Measurements from ENCODE around the gene CENPV. TPM values are rescaled to one million over a fixed set of nuclear protein-coding genes. Genes with fewer than 3 reads are reported as not detected.

CENPV gene
- total and polyA plus RNA-seq, 2 of the 13 experiments (the other 11 are each of a cell fraction or from before 2014, with no cell fraction given): 193 to 292 TPM

- Histone ChIP-seq H3K9me3 (ENCODE audit: low read length) (no peaks in the 10 kb centered on the region), H2AFZ (ENCODE audit: low read length) (no peak overlapping the region), H3K79me2 (ENCODE audit: insufficient read depth, low read length) (peaks cover 26% of the 10 kb centered on the region), H3K4me2 (ENCODE audit: low read depth, low read length) (no peak overlapping the region), H3K4me1 (ENCODE audit: insufficient read depth, low read length) (peaks cover 29% of the 10 kb centered on the region), H4K20me1 (ENCODE audit: insufficient read depth, low read length) (peaks cover 11% of the 10 kb centered on the region), H3K4me3 (replicated peaks in 1 of 3; ENCODE audit: insufficient read depth in 1 of 3, low read depth in 2 of 3, low read length in 3 of 3) (no peak overlapping the region), H3K27ac (ENCODE audit: extremely low read length, insufficient read depth, low read length) (no peak overlapping the region), H3K9ac (ENCODE audit: insufficient read depth, low read depth, low read length) (no peak overlapping the region), H3K36me3 (replicated peaks in 1 of 2; ENCODE audit: control insufficient read depth in 1 of 2, insufficient read depth in 2 of 2, low read length in 2 of 2) (peaks cover 21 to 45% of the 10 kb centered on the region in 2 experiments), H3K27me3 (ENCODE audit: control insufficient read depth in 1 of 2, insufficient read depth in 2 of 2, low read length in 2 of 2) (no peaks in the 10 kb centered on the region)
- TF ChIP-seq ZNF557 (CRISPR knock-in tag; IDR thresholded peaks at IDR 0.05) (no peak), ZMYM3 (CRISPR knock-in tag; IDR thresholded peaks at IDR 0.05) (0 out of 2 replicates have a peak, but pooled peaks have one; percentile 14), POLR2AphosphoS5 (IDR thresholded peaks at IDR 0.05; ENCODE audit: low read depth, low read length) (peak; percentile 4; the same call in 1 of the 2 replicates), ZNF777 (CRISPR knock-in tag; IDR thresholded peaks at IDR 0.05) (no peak), GZF1 (CRISPR knock-in tag; IDR thresholded peaks at IDR 0.05) (no peak), POLR2G (IDR thresholded peaks at IDR 0.05; ENCODE audit: low read depth, low read length) (peak; percentile 63), SALL1 (CRISPR knock-in tag; IDR thresholded peaks at IDR 0.05) (peak; percentile 9; the same call in 1 of the 2 replicates), ZBED4 (CRISPR knock-in tag; IDR thresholded peaks at IDR 0.05; ENCODE audit: borderline replicate concordance) (no peak), ZNF121 (CRISPR knock-in tag; IDR thresholded peaks at IDR 0.05) (peak; percentile 7; the same call in 1 of the 2 replicates), RBM22 (optimal IDR thresholded peaks at IDR 0.05; ENCODE audit: low read length) (peak; percentile 32), RBFOX2 (IDR thresholded peaks at IDR 0.05; ENCODE audit: low read depth, low read length) (0 out of 2 replicates have a peak, but pooled peaks have one; percentile 10), AGO2 (optimal IDR thresholded peaks at IDR 0.05; ENCODE audit: low read depth, low read length) (peak; percentile 3)
- POLR2A ChIA-PET: interaction anchor here (1.5 to 7.3 kb wide), 2 partner anchors 44 to 59 kb away, joined by 4 to 68 read pairs; no protein-coding TSS in a partner anchor
- WGBS (ENCODE audit: low lambda C conversion rate): 95% methylated on average over 6 of the region's 6 CpGs
- no TSS peak for BruUV-seq (replicated peaks)
- intact Hi-C loops (cut with micrococcal nuclease; ENCODE audit: unreplicated experiment): no loop called here
- FAIRE-seq (no peak), ATAC-seq (no peak), DNase-seq (ENCODE audit: low spot score) (no peak)
- in situ Hi-C loops (cut with HindIII; ENCODE audit: extremely low pct_ligation_motif_present, low pct_unique_long_range_greater_than_20kb): no loop called here
- CTCF ChIA-PET (ENCODE audit: low intra/inter-chr PET ratio, low total read pairs): no interaction called here
Measured at GRCh38 chr17:16346721-16347271, 6.5 kb downstream of the CENPV start.

All from HepG2 (cell line).